ENCODE data around the gene SCRT2.

Gene SCRT2

DNA sequence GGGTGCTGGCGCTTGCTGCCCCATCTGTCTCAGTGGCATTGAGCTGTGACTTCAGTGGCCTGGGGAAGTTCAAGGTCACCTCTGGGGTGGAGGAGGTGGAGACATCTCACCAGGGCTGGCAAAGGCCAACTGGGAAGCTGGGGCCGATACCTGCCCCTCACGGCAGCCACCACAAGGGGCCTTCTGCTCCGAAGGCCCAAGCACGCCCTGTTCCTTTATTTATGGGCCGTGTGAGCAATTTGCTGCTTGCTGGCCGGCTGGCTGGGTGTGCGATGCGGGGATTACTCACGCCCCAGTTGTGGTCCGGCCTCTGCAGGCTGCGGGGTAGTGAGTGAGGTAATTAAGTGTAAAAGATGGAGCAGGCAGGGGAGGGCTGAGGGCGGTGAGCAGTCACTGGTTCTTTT is 13.2 kb upstream of the SCRT2 start:
- DNase-seq (ENCODE audit: extremely low spot score), result peak; percentile 53
- ChIA-PET CTCF (interaction anchor here (1.1 kb wide), 1 partner anchor 22 kb away, joined by 3 read pairs; no protein-coding TSS in a partner anchor), POLR2A (no interaction called here)
- no peak for TF ChIP-seq FOXM1 (IDR thresholded peaks at IDR 0.05; ENCODE audit: borderline replicate concordance)
- TF ChIP-seq HDGF (IDR thresholded peaks at IDR 0.05; ENCODE audit: borderline replicate concordance), result no peak
- no peak for TF ChIP-seq SUZ12 (IDR thresholded peaks at IDR 0.05)
- TF ChIP-seq TARDBP (IDR thresholded peaks at IDR 0.05), result no peak
- TF ChIP-seq ARNT (IDR thresholded peaks at IDR 0.05), result no peak
- no peak for TF ChIP-seq LEF1 (IDR thresholded peaks at IDR 0.05; ENCODE audit: borderline replicate concordance)
- no peak for TF ChIP-seq CTBP1 (IDR thresholded peaks at IDR 0.05; ENCODE audit: borderline replicate concordance)
- no peak for TF ChIP-seq BHLHE40 (IDR thresholded peaks at IDR 0.05; ENCODE audit: borderline replicate concordance)
- TF ChIP-seq ZNF384 (IDR thresholded peaks at IDR 0.05), result no peak
- TF ChIP-seq PKNOX1 (IDR thresholded peaks at IDR 0.05), result no peak

DNA sequence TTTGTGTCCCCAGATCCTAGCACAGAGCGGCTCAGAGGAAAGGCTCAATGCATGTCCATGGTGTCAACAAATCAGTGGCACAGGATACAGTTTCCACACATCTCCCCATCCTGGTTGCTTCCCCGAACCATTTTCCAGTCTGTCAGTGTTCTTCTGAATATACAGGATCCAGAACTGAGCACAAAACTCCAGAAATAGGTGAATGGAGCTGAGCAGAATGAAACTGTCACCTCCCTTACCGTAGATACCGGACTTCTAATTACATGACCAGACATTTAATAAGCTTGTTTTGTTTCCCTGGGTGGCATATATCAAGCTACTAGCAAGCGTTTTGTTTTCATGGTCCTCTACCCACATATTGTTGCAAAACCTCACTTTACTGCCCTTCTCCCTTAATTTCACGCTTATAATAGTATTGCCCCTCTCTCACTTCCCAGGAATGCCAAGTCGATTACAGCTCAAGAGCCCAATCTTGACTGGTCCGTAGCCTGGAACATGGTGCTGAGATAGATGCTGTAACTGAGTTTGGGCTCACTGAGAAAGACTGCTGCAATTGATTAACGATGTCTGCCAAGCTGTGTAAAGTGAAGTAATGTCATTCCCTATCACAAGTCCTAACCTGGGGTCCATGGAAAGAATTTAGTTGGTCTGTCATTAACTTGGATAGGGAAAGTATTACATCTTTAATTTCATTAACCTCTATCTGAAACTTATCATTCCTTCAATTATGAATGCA is 12.0 kb upstream of the SCRT2 start:
- DNase-seq (ENCODE audit: extremely low spot score), result no peak
- no peak for TF ChIP-seq L3MBTL2 (conservative IDR thresholded peaks at IDR 0.05)
- TF ChIP-seq CTBP1 (IDR thresholded peaks at IDR 0.05; ENCODE audit: borderline replicate concordance), result no peak
- TF ChIP-seq FOXM1 (IDR thresholded peaks at IDR 0.05; ENCODE audit: borderline replicate concordance), result no peak
- no peak for TF ChIP-seq SUZ12 (IDR thresholded peaks at IDR 0.05)
- TF ChIP-seq ARNT (IDR thresholded peaks at IDR 0.05), result no peak
- no peak for TF ChIP-seq PKNOX1 (IDR thresholded peaks at IDR 0.05)
- no peak for TF ChIP-seq ELF4 (IDR thresholded peaks at IDR 0.05)
- no peak for TF ChIP-seq BHLHE40 (IDR thresholded peaks at IDR 0.05; ENCODE audit: borderline replicate concordance)
- no peak for TF ChIP-seq LEF1 (IDR thresholded peaks at IDR 0.05; ENCODE audit: borderline replicate concordance)
- TF ChIP-seq SP1 (IDR thresholded peaks at IDR 0.05), result no peak
- ChIA-PET POLR2A (no interaction called here), CTCF (no interaction called here)

- DNase-seq (ENCODE audit: extremely low spot score), result no peak
- POLR2A ChIA-PET, result no interaction called here
- TF ChIP-seq HDGF (IDR thresholded peaks at IDR 0.05; ENCODE audit: borderline replicate concordance), result no peak
- TF ChIP-seq SUZ12 (IDR thresholded peaks at IDR 0.05), result no peak
- no peak for TF ChIP-seq ARNT (IDR thresholded peaks at IDR 0.05)
- TF ChIP-seq SP1 (IDR thresholded peaks at IDR 0.05), result no peak
- TF ChIP-seq TARDBP (IDR thresholded peaks at IDR 0.05), result no peak
- TF ChIP-seq LEF1 (IDR thresholded peaks at IDR 0.05; ENCODE audit: borderline replicate concordance), result no peak
- TF ChIP-seq FOXK2 (IDR thresholded peaks at IDR 0.05), result no peak
- TF ChIP-seq CTBP1 (IDR thresholded peaks at IDR 0.05; ENCODE audit: borderline replicate concordance), result no peak
- TF ChIP-seq NFRKB (IDR thresholded peaks at IDR 0.05), result no peak
- no peak for TF ChIP-seq ELF4 (IDR thresholded peaks at IDR 0.05)
- TF ChIP-seq BHLHE40 (IDR thresholded peaks at IDR 0.05; ENCODE audit: borderline replicate concordance), result no peak
- no peak for TF ChIP-seq ZNF384 (IDR thresholded peaks at IDR 0.05)
- TF ChIP-seq FOXA1 (IDR thresholded peaks at IDR 0.05), result no peak
- TF ChIP-seq L3MBTL2 (conservative IDR thresholded peaks at IDR 0.05), result no peak
- CTCF ChIA-PET, result interaction anchor here (0.9 kb wide), 1 partner anchor 18 kb away, joined by 5 read pairs; no protein-coding TSS in a partner anchor
These were observed 9.2 kb upstream of the SCRT2 start for GRCh38 chr20:684676-685319.

GRCh38 chr20:682123-682522 is 6.5 kb upstream of the SCRT2 start:
- CTCF ChIA-PET, result interaction anchor here (1.0 kb wide), 1 partner anchor 15 kb away, joined by 4 read pairs; no protein-coding TSS in a partner anchor
- no peak for TF ChIP-seq FOXA1 (IDR thresholded peaks at IDR 0.05)
- no peak for TF ChIP-seq ELF4 (IDR thresholded peaks at IDR 0.05)
- no peak for TF ChIP-seq FOXK2 (IDR thresholded peaks at IDR 0.05)
- no peak for TF ChIP-seq HDGF (IDR thresholded peaks at IDR 0.05; ENCODE audit: borderline replicate concordance)
- TF ChIP-seq SUZ12 (IDR thresholded peaks at IDR 0.05), result no peak
- TF ChIP-seq CTBP1 (IDR thresholded peaks at IDR 0.05; ENCODE audit: borderline replicate concordance), result no peak
- TF ChIP-seq TARDBP (IDR thresholded peaks at IDR 0.05), result no peak
- TF ChIP-seq ZNF384 (IDR thresholded peaks at IDR 0.05), result no peak
- no peak for TF ChIP-seq PKNOX1 (IDR thresholded peaks at IDR 0.05)
- no peak for TF ChIP-seq LEF1 (IDR thresholded peaks at IDR 0.05; ENCODE audit: borderline replicate concordance)
- TF ChIP-seq FOXM1 (IDR thresholded peaks at IDR 0.05; ENCODE audit: borderline replicate concordance), result no peak
- TF ChIP-seq NFRKB (IDR thresholded peaks at IDR 0.05), result no peak
- TF ChIP-seq ARNT (IDR thresholded peaks at IDR 0.05), result no peak
- TF ChIP-seq SP1 (IDR thresholded peaks at IDR 0.05), result no peak
- no peak for TF ChIP-seq BHLHE40 (IDR thresholded peaks at IDR 0.05; ENCODE audit: borderline replicate concordance)
- no peak for TF ChIP-seq L3MBTL2 (conservative IDR thresholded peaks at IDR 0.05)
- POLR2A ChIA-PET, result no interaction called here
- DNase-seq (ENCODE audit: extremely low spot score), result no peak

- ChIA-PET POLR2A (no interaction called here), CTCF (interaction anchor here (0.6 kb wide), 1 partner anchor 225 kb away, joined by 3 read pairs; no protein-coding TSS in a partner anchor)
- no peak for DNase-seq (ENCODE audit: extremely low spot score)
- no peak for TF ChIP-seq SUZ12 (IDR thresholded peaks at IDR 0.05)
- no peak for TF ChIP-seq ZNF384 (IDR thresholded peaks at IDR 0.05)
- no peak for TF ChIP-seq L3MBTL2 (conservative IDR thresholded peaks at IDR 0.05)
- TF ChIP-seq SP1 (IDR thresholded peaks at IDR 0.05), result no peak
These were observed 5.1 kb upstream of the SCRT2 start for GRCh38 chr20:680638-681187.
